ENCODE measurements around the gene FAM83E. TPM values are rescaled to one million over a fixed set of nuclear protein-coding genes. Genes with fewer than 3 reads are reported as not detected.

The FAM83E gene
- total RNA-seq, 2 experiments from 2014 or later = 3.8 to 4.7 TPM

- H3K9me3 Mint-ChIP-seq = no peaks in the 10 kb centered on the region
- H3K4me1 Mint-ChIP-seq (ENCODE audit: low read depth) = peaks cover 5% of the 10 kb centered on the region
- ChIA-PET POLR2A (no interaction called here), CTCF (interaction anchor here (1.0 kb wide), 1 partner anchor 20 kb away, joined by 3 read pairs; no protein-coding TSS in a partner anchor)
- no peak for TF ChIP-seq CTCF (IDR thresholded peaks at IDR 0.05)
- intact Hi-C loops (cut with micrococcal nuclease) = no loop called here
- no peak overlapping the region for H3K4me3 Mint-ChIP-seq
- DNase-seq = no peak
- no peak overlapping the region for H3K27ac Mint-ChIP-seq
- no peak for ATAC-seq
- no peaks in the 10 kb centered on the region for H3K27me3 Mint-ChIP-seq
- no peaks in the 10 kb centered on the region for H3K36me3 Mint-ChIP-seq (ENCODE audit: low read depth)
Observed at GRCh38 chr19:48654299-48655059, 39.6 kb upstream of the FAM83E start.

- no peak overlapping the region for H3K27ac Mint-ChIP-seq
- no peak overlapping the region for H3K4me3 Mint-ChIP-seq
- CTCF ChIA-PET = interaction anchor here (0.6 kb wide), 1 partner anchor 61 kb away, joined by 4 read pairs; no protein-coding TSS in a partner anchor
- intact Hi-C loops (cut with micrococcal nuclease) = no loop called here
- TF ChIP-seq CTCF (IDR thresholded peaks at IDR 0.05) = no peak
- H3K27me3 Mint-ChIP-seq = no peaks in the 10 kb centered on the region
- no peaks in the 10 kb centered on the region for H3K36me3 Mint-ChIP-seq (ENCODE audit: low read depth)
- POLR2A ChIA-PET = interaction anchor here (0.6 kb wide), 1 partner anchor 37 kb away, joined by 3 read pairs; the partner anchor contains the start of gene FAM83E
- ATAC-seq (no peak), DNase-seq (no peak)
- no peaks in the 10 kb centered on the region for H3K9me3 Mint-ChIP-seq
- H3K4me1 Mint-ChIP-seq (ENCODE audit: low read depth) = peaks cover 17% of the 10 kb centered on the region
Observed at GRCh38 chr19:48651683-48652048, 36.8 kb upstream of the FAM83E start.

GRCh38 chr19:48650974-48651682, 36.3 kb upstream of the FAM83E start:
- Mint-ChIP-seq H3K27me3 (no peaks in the 10 kb centered on the region), H3K36me3 (ENCODE audit: low read depth) (no peaks in the 10 kb centered on the region), H3K27ac (no peak overlapping the region), H3K4me3 (no peak overlapping the region), H3K9me3 (no peaks in the 10 kb centered on the region), H3K4me1 (ENCODE audit: low read depth) (peaks cover 20% of the 10 kb centered on the region)
- no peak for DNase-seq
- ChIA-PET CTCF (interaction anchor here (0.6 kb wide), 1 partner anchor 62 kb away, joined by 4 read pairs; no protein-coding TSS in a partner anchor), POLR2A (interaction anchor here (0.6 kb wide), 1 partner anchor 37 kb away, joined by 3 read pairs; the partner anchor contains the start of gene FAM83E)
- intact Hi-C loops (cut with micrococcal nuclease) = no loop called here
- TF ChIP-seq CTCF (IDR thresholded peaks at IDR 0.05) = no peak
- no peak for ATAC-seq

- Mint-ChIP-seq H3K4me1 (ENCODE audit: low read depth) (peaks cover 36% of the 10 kb centered on the region), H3K27me3 (no peaks in the 10 kb centered on the region), H3K4me3 (no peak overlapping the region), H3K27ac (no peak overlapping the region), H3K36me3 (ENCODE audit: low read depth) (no peaks in the 10 kb centered on the region), H3K9me3 (no peaks in the 10 kb centered on the region)
- DNase-seq = no peak
- CTCF ChIA-PET = interaction anchor here (1.2 kb wide), 1 partner anchor 29 kb away, joined by 3 read pairs; no protein-coding TSS in a partner anchor
- intact Hi-C loops (cut with micrococcal nuclease) = loop anchor here (10.0 kb wide), 1 partner anchor 97 kb away; the partner anchor contains the start of genes IZUMO1 and RASIP1
- no peak for TF ChIP-seq CTCF (IDR thresholded peaks at IDR 0.05)
- POLR2A ChIA-PET = no interaction called here
- ATAC-seq = no peak
Observed at GRCh38 chr19:48648134-48648533, 33.3 kb upstream of the FAM83E start.

Measured in activated CD8-positive, alpha-beta T cell treated with anti-CD3 and anti-CD28 coated beads for 36 hours (primary cell).